Thyroid gland (tissue), 4 donors: ENCODE measurements around the gene NOTCH3.

ENCODE experiments used
- CTCF ChIP-seq, 6 experiments: fragments of 200-600 bp in 3 of 6; fragments of 450-650 bp in 3 of 6; sonication (generic) in 3 of 6; IDR thresholded peaks; one replicate each; pipeline ENCODE4 v1.5.1; 2016 to 2019; ENCODE audit warnings: antibody characterized with exemption in 6 of 6, mild to moderate bottlenecking in 2 of 6, inconsistent platforms in 1 of 6, moderate library complexity in 1 of 6
- POLR2A ChIP-seq, 2 donors: fragments of 450-650 bp; IDR thresholded peaks; one replicate each; pipeline ENCODE4 v1.6.1; 2017; ENCODE audit warnings: antibody characterized with exemption in 2 of 2, mild to moderate bottlenecking in 2 of 2, moderate library complexity in 1 of 2

- TF ChIP-seq CTCF (IDR thresholded peaks at IDR 0.05) = no peak
- TF ChIP-seq POLR2A (IDR thresholded peaks at IDR 0.05) = no peak
Observed at GRCh38 chr19:15175609-15176008, 25.2 kb downstream of the NOTCH3 start.
